Breast epithelium (tissue), 4 donors: ENCODE data around the gene LRG1. TPM values are rescaled to one million over a fixed set of nuclear protein-coding genes. Genes with fewer than 3 reads are reported as not detected.

Source experiments
- DNase-seq, 2 donors: peaks; one replicate each; pipeline ENCODE4 v3.0.0-alpha.2; 2019; ENCODE audit warnings: low spot score in 2 of 2
- H3K27ac ChIP-seq, 2 donors: fragments of 200-600 bp; sonication (generic) in 1 of 2; one replicate each; pipeline ENCODE4 v1.5.1; 2016 to 2019; ENCODE audit warnings: mild to moderate bottlenecking in 1 of 2
- H3K27me3 ChIP-seq, 2 donors: fragments of 200-600 bp; sonication (generic) in 1 of 2; one replicate each; pipeline versions ENCODE4 v1.5.1 to v1.6.0; 2017 to 2019; ENCODE audit warnings: control low read depth in 1 of 2, mild to moderate bottlenecking in 1 of 2
- H3K36me3 ChIP-seq: fragments of 200-600 bp; one replicate; pipeline ENCODE4 v1.5.1; 2019
- H3K4me1 ChIP-seq, 2 donors: fragments of 200-600 bp; sonication (generic); one replicate each; pipeline ENCODE4 v1.5.1; 2016 to 2019; ENCODE audit warnings: control low read depth in 1 of 2
- H3K4me3 ChIP-seq, 3 donors: fragments of 200-600 bp; sonication (generic); 1 replicate in 2 of 3; 2 replicates in 1 of 3; pipeline ENCODE4 v1.5.1; 2016 to 2019; ENCODE audit warnings: mild to moderate bottlenecking in 3 of 3, moderate library complexity in 2 of 3
- H3K9me3 ChIP-seq, 2 donors: fragments of 200-600 bp; sonication (generic) in 1 of 2; one replicate each; pipeline ENCODE4 v1.5.1; 2016 to 2019; ENCODE audit warnings: control low read depth in 1 of 2
- CTCF ChIP-seq, 3 donors: fragments of 450-650 bp; IDR thresholded peaks; one replicate each; pipeline ENCODE4 v1.5.1; 2016 to 2017; ENCODE audit warnings: antibody characterized with exemption in 3 of 3, mild to moderate bottlenecking in 3 of 3, moderate library complexity in 3 of 3
- POLR2A ChIP-seq: fragments of 450-650 bp; IDR thresholded peaks from one replicate; pipeline ENCODE4 v1.6.1; 2016; ENCODE audit warnings: antibody characterized with exemption, mild to moderate bottlenecking, moderate library complexity
- POLR2AphosphoS5 ChIP-seq, 3 donors: sonication (generic); formaldehyde crosslinking; IDR thresholded peaks; one replicate each; pipeline ENCODE4 v1.6.1; 2017; ENCODE audit warnings: antibody characterized with exemption in 3 of 3
- intact Hi-C: fragments of 100-400 bp; cut with DNase I; formaldehyde crosslinking; loops from one replicate; pipeline ENCODE4 v1.15.1; 2023; ENCODE audit warnings: low total_unique reads
- total RNA-seq, 3 donors: library from RNA; depleted of rRNA; stranded (reverse); fragments of >200 nt; gene quantifications; one replicate each; pipeline ENCODE4 v1.1.0, GENCODE V29; 2016

LRG1 gene
- total RNA-seq, 3 donors from 2014 or later = 0.64 to 14.7 (median 5.7) TPM

- intact Hi-C loops = no loop called here
- Histone ChIP-seq H3K36me3 (no peaks in the 10 kb centered on the region), H3K9me3 (no peaks in the 10 kb centered on the region), H3K4me3 (no peak overlapping the region), H3K27me3 (no peaks in the 10 kb centered on the region), H3K27ac (no peak overlapping the region), H3K4me1 (no peaks in the 10 kb centered on the region)
- no peak for TF ChIP-seq POLR2AphosphoS5 (IDR thresholded peaks at IDR 0.05)
- no peak for TF ChIP-seq CTCF (IDR thresholded peaks at IDR 0.05)
- no peak for TF ChIP-seq POLR2A
- no peak for DNase-seq
These were observed 47.3 kb downstream of the LRG1 start for GRCh38 chr19:4492337-4493103.

GRCh38 chr19:4491446-4491845 is 48.4 kb downstream of the LRG1 start:
- Histone ChIP-seq H3K36me3 (no peaks in the 10 kb centered on the region), H3K4me3 (no peak overlapping the region), H3K27me3 (no peaks in the 10 kb centered on the region), H3K27ac (no peak overlapping the region), H3K9me3 (no peaks in the 10 kb centered on the region), H3K4me1 (no peaks in the 10 kb centered on the region)
- DNase-seq = no peak
- TF ChIP-seq POLR2A = no peak
- TF ChIP-seq CTCF (IDR thresholded peaks at IDR 0.05) = no peak
- TF ChIP-seq POLR2AphosphoS5 (IDR thresholded peaks at IDR 0.05) = no peak
- intact Hi-C loops = no loop called here

- H3K27ac ChIP-seq = no peak overlapping the region
- intact Hi-C loops = no loop called here
- DNase-seq = no peak
- H3K9me3 ChIP-seq = no peaks in the 10 kb centered on the region
- no peaks in the 10 kb centered on the region for H3K27me3 ChIP-seq
- H3K4me3 ChIP-seq = no peak overlapping the region
- H3K4me1 ChIP-seq = no peaks in the 10 kb centered on the region
- no peak for TF ChIP-seq POLR2A
- TF ChIP-seq POLR2AphosphoS5 (IDR thresholded peaks at IDR 0.05) = no peak
- TF ChIP-seq CTCF (IDR thresholded peaks at IDR 0.05) = no peak
- H3K36me3 ChIP-seq = no peaks in the 10 kb centered on the region
These were observed 51.3 kb downstream of the LRG1 start for GRCh38 chr19:4488496-4488895.

GRCh38 chr19:4487572-4487971 is 52.3 kb downstream of the LRG1 start:
- Histone ChIP-seq H3K9me3 (no peaks in the 10 kb centered on the region), H3K27me3 (no peaks in the 10 kb centered on the region), H3K4me1 (no peaks in the 10 kb centered on the region), H3K36me3 (no peaks in the 10 kb centered on the region), H3K27ac (no peak overlapping the region), H3K4me3 (no peak overlapping the region)
- no peak for DNase-seq
- intact Hi-C loops = no loop called here
- no peak for TF ChIP-seq POLR2A
- no peak for TF ChIP-seq CTCF (IDR thresholded peaks at IDR 0.05)
- TF ChIP-seq POLR2AphosphoS5 (IDR thresholded peaks at IDR 0.05) = no peak

Other genes starting within 250 kb of the LRG1 start
- gene TMIGD2, start 237.6 kb downstream of the LRG1 start, total RNA-seq = not detected
- gene FSD1, start 235.4 kb downstream of the LRG1 start, total RNA-seq = under 1 TPM in 1 of 3 donors, not detected in 2; 0.88 TPM
- 10 to 100 TPM in 2 of 3 donors, 1 to 10 TPM in 1; 1.6 to 51.4 (median 25.9) TPM for gene STAP2, start 201.2 kb downstream of the LRG1 start, total RNA-seq
- 1 to 10 TPM; 6.1 to 7.7 (median 7.5) TPM for gene MPND, start 196.5 kb downstream of the LRG1 start, total RNA-seq
- 10 to 100 TPM; 25.6 to 52.5 (median 33.8) TPM for gene SH3GL1, start 139.5 kb downstream of the LRG1 start, total RNA-seq
- 1 to 10 TPM; 6.3 to 8.2 (median 7.9) TPM for gene CHAF1A, start 137.4 kb downstream of the LRG1 start, total RNA-seq
- 100 to 1,000 TPM in 1 of 3 donors, 10 to 100 TPM in 2; 72.9 to 139 (median 91.1) TPM for gene UBXN6, start 82.2 kb downstream of the LRG1 start, total RNA-seq
- 10 to 100 TPM; 33.0 to 34.1 (median 33.1) TPM for gene HDGFL2, start 67.7 kb downstream of the LRG1 start, total RNA-seq
- 100 to 1,000 TPM in 2 of 3 donors, 10 to 100 TPM in 1; 50.1 to 629 (median 213) TPM for gene PLIN4, start 21.6 kb downstream of the LRG1 start, total RNA-seq
- 10 to 100 TPM; 10.4 to 26.2 (median 15.4) TPM for gene PLIN5, start 4.8 kb downstream of the LRG1 start, total RNA-seq
- gene SEMA6B, start 19.6 kb upstream of the LRG1 start, total RNA-seq = 1 to 10 TPM; 2.3 to 8.8 (median 3.2) TPM
- gene TNFAIP8L1, start 99.5 kb upstream of the LRG1 start, total RNA-seq = 1 to 10 TPM; 1.6 to 3.6 (median 2.9) TPM
- gene MYDGF, start 130.3 kb upstream of the LRG1 start, total RNA-seq = 10 to 100 TPM; 36.3 to 55.1 (median 42.1) TPM
- gene DPP9, start 183.8 kb upstream of the LRG1 start, total RNA-seq = 10 to 100 TPM; 33.6 to 74.1 (median 49.6) TPM